ENCODE results near the gene RTL9. TPM values are rescaled to one million over a fixed set of nuclear protein-coding genes. Genes with fewer than 3 reads are reported as not detected.

The RTL9 gene
- total and polyA plus RNA-seq, 9 of the 15 experiments (the other 6 are each of a cell fraction or from before 2014, with no cell fraction given): 0.04 to 0.35 (median 0.13) TPM; not detected in 1

DNA sequence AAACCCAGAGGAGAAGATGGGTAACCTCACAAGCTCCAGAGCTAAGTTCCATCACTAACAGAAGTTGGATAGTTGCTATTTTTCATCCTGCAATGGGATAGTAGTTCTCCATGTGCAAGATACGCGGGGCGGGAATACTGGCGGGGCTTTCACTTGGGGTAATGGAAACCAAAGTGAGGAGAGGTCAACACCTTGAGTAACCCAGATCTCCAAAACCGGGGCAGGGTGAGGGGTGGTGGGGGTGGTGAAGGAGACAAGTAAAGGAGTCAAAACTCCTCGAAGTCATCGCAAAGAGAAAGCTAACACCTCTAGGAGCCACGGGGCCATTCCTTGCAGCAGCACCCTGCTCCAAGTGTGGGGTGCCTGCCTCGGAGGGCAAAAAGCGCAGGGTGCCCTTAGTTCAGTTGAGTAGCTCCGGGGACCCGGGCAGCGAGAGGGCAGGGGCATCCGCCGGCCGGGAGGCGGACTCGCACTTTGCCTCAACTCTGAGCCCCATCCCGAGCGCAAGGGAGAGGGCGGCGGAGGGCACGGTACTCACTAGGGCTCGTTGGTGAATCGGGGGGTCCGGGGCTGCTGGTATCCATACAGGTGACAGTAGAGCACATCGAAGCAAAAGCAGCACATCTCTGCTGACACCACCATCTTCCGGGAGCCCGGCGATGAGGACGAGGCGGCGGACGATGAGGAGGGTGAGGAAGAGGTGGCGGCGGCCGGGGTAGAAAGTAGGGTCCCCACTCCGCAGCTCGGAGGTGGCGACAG lies 41.4 kb upstream of the RTL9 start (continued):
- TF ChIP-seq ZNF518B (CRISPR knock-in tag; IDR thresholded peaks at IDR 0.05) (no peak), RNF219 (CRISPR knock-in tag; IDR thresholded peaks at IDR 0.05) (no peak), ZNF143 (CRISPR knock-in tag; IDR thresholded peaks at IDR 0.05) (0 out of 2 replicates have a peak, but pooled peaks have one; percentile 0), HMGN3 (IDR thresholded peaks at IDR 0.05; ENCODE audit: borderline replicate concordance, extremely low read depth, insufficient read length, low read depth, low read length) (no peak), TAF15 (IDR thresholded peaks at IDR 0.05; ENCODE audit: low read depth, low read length) (no peak), KAT2B (IDR thresholded peaks at IDR 0.05; ENCODE audit: low read depth, low read length) (no peak), ILK (tag; IDR thresholded peaks at IDR 0.05; ENCODE audit: borderline replicate concordance, low read depth) (no peak), TRIM24 (IDR thresholded peaks at IDR 0.05) (no peak), ZKSCAN3 (CRISPR knock-in tag; IDR thresholded peaks at IDR 0.05) (no peak), GABPB2 (CRISPR knock-in tag; conservative IDR thresholded peaks at IDR 0.05) (no peak), RB1 (IDR thresholded peaks at IDR 0.05; ENCODE audit: low read depth) (no peak), MED1 (CRISPR knock-in tag; IDR thresholded peaks at IDR 0.05; ENCODE audit: borderline replicate concordance) (no peak)
- TF ChIP-seq, protein P1, sequence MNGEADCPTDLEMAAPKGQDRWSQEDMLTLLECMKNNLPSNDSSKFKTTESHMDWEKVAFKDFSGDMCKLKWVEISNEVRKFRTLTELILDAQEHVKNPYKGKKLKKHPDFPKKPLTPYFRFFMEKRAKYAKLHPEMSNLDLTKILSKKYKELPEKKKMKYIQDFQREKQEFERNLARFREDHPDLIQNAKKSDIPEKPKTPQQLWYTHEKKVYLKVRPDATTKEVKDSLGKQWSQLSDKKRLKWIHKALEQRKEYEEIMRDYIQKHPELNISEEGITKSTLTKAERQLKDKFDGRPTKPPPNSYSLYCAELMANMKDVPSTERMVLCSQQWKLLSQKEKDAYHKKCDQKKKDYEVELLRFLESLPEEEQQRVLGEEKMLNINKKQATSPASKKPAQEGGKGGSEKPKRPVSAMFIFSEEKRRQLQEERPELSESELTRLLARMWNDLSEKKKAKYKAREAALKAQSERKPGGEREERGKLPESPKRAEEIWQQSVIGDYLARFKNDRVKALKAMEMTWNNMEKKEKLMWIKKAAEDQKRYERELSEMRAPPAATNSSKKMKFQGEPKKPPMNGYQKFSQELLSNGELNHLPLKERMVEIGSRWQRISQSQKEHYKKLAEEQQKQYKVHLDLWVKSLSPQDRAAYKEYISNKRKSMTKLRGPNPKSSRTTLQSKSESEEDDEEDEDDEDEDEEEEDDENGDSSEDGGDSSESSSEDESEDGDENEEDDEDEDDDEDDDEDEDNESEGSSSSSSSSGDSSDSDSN (IDR thresholded peaks at IDR 0.05; ENCODE audit: borderline replicate concordance in 1 of 2, low read depth in 2 of 2, low read length in 2 of 2): peak in 1 of 2 experiments; percentile 2; a peak in 1 of 4 replicates
- TF ChIP-seq, protein P2, sequence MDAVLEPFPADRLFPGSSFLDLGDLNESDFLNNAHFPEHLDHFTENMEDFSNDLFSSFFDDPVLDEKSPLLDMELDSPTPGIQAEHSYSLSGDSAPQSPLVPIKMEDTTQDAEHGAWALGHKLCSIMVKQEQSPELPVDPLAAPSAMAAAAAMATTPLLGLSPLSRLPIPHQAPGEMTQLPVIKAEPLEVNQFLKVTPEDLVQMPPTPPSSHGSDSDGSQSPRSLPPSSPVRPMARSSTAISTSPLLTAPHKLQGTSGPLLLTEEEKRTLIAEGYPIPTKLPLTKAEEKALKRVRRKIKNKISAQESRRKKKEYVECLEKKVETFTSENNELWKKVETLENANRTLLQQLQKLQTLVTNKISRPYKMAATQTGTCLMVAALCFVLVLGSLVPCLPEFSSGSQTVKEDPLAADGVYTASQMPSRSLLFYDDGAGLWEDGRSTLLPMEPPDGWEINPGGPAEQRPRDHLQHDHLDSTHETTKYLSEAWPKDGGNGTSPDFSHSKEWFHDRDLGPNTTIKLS (IDR thresholded peaks at IDR 0.05; ENCODE audit: borderline replicate concordance, low read depth): no peak

Measured in K562 (cell line).